Measurements from ENCODE around the gene ATP7A.

Gene ATP7A

GRCh38 chrX:77945910-77946545 lies 35.5 kb downstream of the ATP7A start:
- DNase-seq: no peak

- no peak for DNase-seq
Observed at GRCh38 chrX:77946571-77946970, 36.1 kb downstream of the ATP7A start.

GRCh38 chrX:77949840-77950239 lies 39.3 kb downstream of the ATP7A start:
- no peak for DNase-seq

- DNase-seq: no peak
Observed at GRCh38 chrX:77952173-77952572, 41.7 kb downstream of the ATP7A start.

- DNase-seq: no peak
Observed at GRCh38 chrX:77953302-77953701, 42.8 kb downstream of the ATP7A start.

GRCh38 chrX:77953708-77954107 lies 43.2 kb downstream of the ATP7A start:
- DNase-seq: no peak

GRCh38 chrX:77960567-77960966 lies 50.1 kb downstream of the ATP7A start:
- no peak for DNase-seq

GRCh38 chrX:77961063-77961462 lies 50.6 kb downstream of the ATP7A start:
- no peak for DNase-seq

- peak in 3 of 6 experiments; percentile 4 to 15 (median 15) for DNase-seq
Observed at GRCh38 chrX:77962068-77962902, 51.8 kb downstream of the ATP7A start.

GRCh38 chrX:77966361-77966760 lies 55.9 kb downstream of the ATP7A start:
- no peak for DNase-seq

GRCh38 chrX:77967631-77968030 lies 57.1 kb downstream of the ATP7A start:
- no peak for DNase-seq

GRCh38 chrX:77969538-77969937 lies 59.0 kb downstream of the ATP7A start, which contains the start of gene PGAM4:
PGAM4 (minus strand) TSS chrX:77969638; CDS start chrX:77969638, 0 bp downstream.
- no peak for DNase-seq

GRCh38 chrX:77975755-77976154 lies 65.3 kb downstream of the ATP7A start:
- no peak for DNase-seq

- no peak for DNase-seq
Observed at GRCh38 chrX:77977095-77977494, 66.6 kb downstream of the ATP7A start.

- no peak for DNase-seq
Observed at GRCh38 chrX:77977518-77977917, 67.0 kb downstream of the ATP7A start.

GRCh38 chrX:77979870-77980269 lies 69.4 kb downstream of the ATP7A start:
- DNase-seq: no peak

- DNase-seq: no peak
Observed at GRCh38 chrX:78011846-78012245, 101.4 kb downstream of the ATP7A start.

- DNase-seq: no peak
Observed at GRCh38 chrX:78019586-78020483, 109.3 kb downstream of the ATP7A start.

- DNase-seq: peak in 4 of 6 experiments; percentile 1 to 64 (median 35)
Observed at GRCh38 chrX:78024349-78025059, 114.0 kb downstream of the ATP7A start.

- DNase-seq: no peak
Observed at GRCh38 chrX:78027798-78028197, 117.3 kb downstream of the ATP7A start.

- DNase-seq: no peak
Observed at GRCh38 chrX:78029663-78030062, 119.2 kb downstream of the ATP7A start.

GRCh38 chrX:78035061-78035460 lies 124.6 kb downstream of the ATP7A start:
- DNase-seq: no peak

GRCh38 chrX:78037881-78038280 lies 127.4 kb downstream of the ATP7A start:
- DNase-seq: no peak

All from stimulated activated naive CD4-positive, alpha-beta T cell (primary cell).